ENCODE data around the gene DPEP3.

DNA sequence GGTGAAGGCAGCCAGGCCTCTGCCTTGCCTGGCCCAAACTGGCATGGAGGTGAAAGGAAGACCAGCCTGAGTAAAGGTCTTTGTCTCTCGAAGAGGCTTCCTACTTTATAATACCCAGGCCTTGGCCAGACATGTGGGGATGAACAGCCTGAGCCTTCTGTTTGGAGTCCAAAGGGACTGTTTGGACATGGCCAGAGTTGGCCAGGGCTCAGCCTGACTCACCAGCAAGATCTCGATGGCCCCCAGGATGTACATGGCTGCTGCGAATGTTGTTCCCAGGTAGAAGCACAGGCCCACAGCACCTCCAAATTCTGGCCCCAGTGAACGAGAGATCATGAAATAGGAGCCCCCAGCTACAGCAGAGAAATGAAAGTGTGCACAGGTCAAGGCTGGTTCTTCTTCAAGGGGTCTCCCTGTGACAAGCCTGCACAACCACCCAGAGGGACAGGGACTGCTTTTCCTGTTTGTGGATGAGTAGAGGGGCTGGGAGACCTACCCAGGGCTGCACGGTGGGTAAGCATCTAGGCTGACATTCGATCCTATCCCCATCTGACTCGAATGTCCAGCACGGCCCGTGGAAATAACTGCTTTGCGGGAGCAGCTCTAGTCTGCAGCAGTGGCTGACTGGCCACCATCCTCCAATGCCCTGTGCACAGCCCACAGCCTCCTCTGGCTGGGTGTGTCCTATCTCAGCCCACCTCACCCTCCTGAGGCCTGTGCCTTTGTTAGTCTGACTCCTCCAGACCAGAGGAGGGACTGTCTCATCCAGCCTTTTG is 25.7 kb downstream of the DPEP3 start:
- TF ChIP-seq, protein P1, sequence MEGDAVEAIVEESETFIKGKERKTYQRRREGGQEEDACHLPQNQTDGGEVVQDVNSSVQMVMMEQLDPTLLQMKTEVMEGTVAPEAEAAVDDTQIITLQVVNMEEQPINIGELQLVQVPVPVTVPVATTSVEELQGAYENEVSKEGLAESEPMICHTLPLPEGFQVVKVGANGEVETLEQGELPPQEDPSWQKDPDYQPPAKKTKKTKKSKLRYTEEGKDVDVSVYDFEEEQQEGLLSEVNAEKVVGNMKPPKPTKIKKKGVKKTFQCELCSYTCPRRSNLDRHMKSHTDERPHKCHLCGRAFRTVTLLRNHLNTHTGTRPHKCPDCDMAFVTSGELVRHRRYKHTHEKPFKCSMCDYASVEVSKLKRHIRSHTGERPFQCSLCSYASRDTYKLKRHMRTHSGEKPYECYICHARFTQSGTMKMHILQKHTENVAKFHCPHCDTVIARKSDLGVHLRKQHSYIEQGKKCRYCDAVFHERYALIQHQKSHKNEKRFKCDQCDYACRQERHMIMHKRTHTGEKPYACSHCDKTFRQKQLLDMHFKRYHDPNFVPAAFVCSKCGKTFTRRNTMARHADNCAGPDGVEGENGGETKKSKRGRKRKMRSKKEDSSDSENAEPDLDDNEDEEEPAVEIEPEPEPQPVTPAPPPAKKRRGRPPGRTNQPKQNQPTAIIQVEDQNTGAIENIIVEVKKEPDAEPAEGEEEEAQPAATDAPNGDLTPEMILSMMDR (IDR thresholded peaks at IDR 0.05): no peak
- no peak for TF ChIP-seq POLR2A (IDR thresholded peaks at IDR 0.05)
